Activated naive CD4-positive, alpha-beta T cell treated with anti-CD3 and anti-CD28 coated beads, Interleukin-2, amount 10 ng/mL, durations not matched to agents 7 days and 5 days (primary cell): ENCODE measurements around the gene TTC39C.

Experiments
- CTCF ChIA-PET: fragments of 350-600 bp; sonication (Branson Sonifier 250); formaldehyde crosslinking; loops from one replicate; lab custom pipeline; 2021; ENCODE audit warnings: antibody characterized with exemption; lab: Charles Lee
- DNase-seq: peaks from one replicate; pipeline ENCODE4 v3.0.0-alpha.2; 2020
- H3K27ac Mint-ChIP-seq: one replicate; pipeline ENCODE4 v1.8.0; 2021; ENCODE audit warnings: mild to moderate bottlenecking, moderate library complexity, mixed read lengths
- H3K27me3 Mint-ChIP-seq: one replicate; pipeline ENCODE4 v1.8.0; 2021; ENCODE audit warnings: mild to moderate bottlenecking, mixed read lengths
- H3K36me3 Mint-ChIP-seq: one replicate; pipeline ENCODE4 v1.8.0; 2021; ENCODE audit warnings: mixed read lengths
- H3K4me1 Mint-ChIP-seq: one replicate; pipeline ENCODE4 v1.8.0; 2021; ENCODE audit warnings: mixed read lengths
- H3K4me3 Mint-ChIP-seq: one replicate; pipeline ENCODE4 v1.8.0; 2021; ENCODE audit warnings: mild to moderate bottlenecking, moderate library complexity, mixed read lengths
- H3K9me3 Mint-ChIP-seq: one replicate; pipeline ENCODE4 v1.8.0; 2021; ENCODE audit warnings: mixed read lengths

TTC39C gene

DNA sequence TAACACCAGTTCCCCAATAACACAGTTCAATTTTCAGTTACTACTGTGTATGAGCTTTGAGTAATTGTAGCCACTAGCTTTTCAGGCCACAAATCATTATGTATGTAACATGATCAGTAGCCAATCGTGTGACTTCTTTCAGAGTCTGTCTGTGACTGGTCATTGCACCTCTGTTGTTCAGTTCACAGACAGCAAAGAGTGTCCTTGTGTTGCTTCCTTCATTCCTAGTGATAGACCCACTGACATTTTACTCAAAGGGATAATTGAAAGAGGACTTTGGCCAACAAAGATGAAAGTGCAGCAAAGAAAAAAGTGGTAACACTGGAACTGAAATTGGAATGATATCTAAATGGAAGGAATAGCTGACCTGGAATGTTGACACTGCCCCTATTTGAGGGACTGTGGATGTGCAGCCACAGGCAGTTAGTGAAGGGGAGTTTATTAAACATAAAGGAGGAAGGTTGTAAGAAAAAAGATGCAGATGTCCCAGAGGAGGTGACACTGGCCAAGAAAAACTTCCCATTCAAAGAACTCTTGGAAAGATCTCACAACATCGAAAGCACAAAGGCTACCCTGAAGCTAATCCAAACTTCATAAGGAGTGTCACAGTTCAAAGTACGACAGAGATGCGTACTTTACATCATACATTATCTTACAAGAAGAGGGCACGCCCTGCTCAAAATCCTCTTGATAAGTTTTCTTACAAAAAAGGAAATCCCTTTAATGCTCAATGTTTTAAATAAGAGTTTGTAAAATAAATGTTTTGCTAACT is 19.3 kb downstream of the TTC39C start:
- Mint-ChIP-seq H3K36me3 (peaks cover 34% of the 10 kb centered on the region), H3K4me3 (no peak overlapping the region), H3K9me3 (no peaks in the 10 kb centered on the region), H3K27ac (no peak overlapping the region), H3K27me3 (no peaks in the 10 kb centered on the region), H3K4me1 (peaks cover 60% of the 10 kb centered on the region)
- CTCF ChIA-PET: no interaction called here
- DNase-seq: no peak

GRCh38 chr18:24035316-24035715 is 20.8 kb downstream of the TTC39C start:
- peaks cover 41% of the 10 kb centered on the region for H3K36me3 Mint-ChIP-seq
- H3K27ac Mint-ChIP-seq: no peak overlapping the region
- H3K9me3 Mint-ChIP-seq: no peaks in the 10 kb centered on the region
- H3K27me3 Mint-ChIP-seq: no peaks in the 10 kb centered on the region
- no peak for DNase-seq
- CTCF ChIA-PET: no interaction called here
- no peak overlapping the region for H3K4me3 Mint-ChIP-seq
- peaks cover 58% of the 10 kb centered on the region for H3K4me1 Mint-ChIP-seq

DNA sequence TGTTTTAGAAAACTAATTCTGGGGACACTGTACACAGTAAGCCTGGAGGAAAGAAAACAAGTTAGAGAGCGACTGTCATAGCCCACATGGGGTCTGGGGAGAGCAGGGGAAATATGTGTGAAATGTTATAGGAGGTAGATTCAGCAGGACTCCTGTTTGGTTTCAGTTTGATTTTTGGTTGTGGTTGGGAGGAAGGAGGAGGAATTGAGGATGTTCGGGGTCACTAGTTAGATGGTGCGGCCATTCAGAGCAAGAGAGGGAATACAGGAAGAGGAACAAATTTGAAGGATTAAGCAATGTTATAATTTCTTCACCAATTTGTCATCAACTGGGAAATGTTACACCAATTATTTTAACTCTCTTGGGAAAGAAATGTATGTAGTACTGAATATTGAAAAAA is 25.1 kb downstream of the TTC39C start:
- Mint-ChIP-seq H3K4me1 (peaks cover 49% of the 10 kb centered on the region), H3K36me3 (peaks cover 30% of the 10 kb centered on the region), H3K9me3 (no peaks in the 10 kb centered on the region), H3K27ac (peak overlapping the region; percentile 49), H3K4me3 (no peak overlapping the region), H3K27me3 (no peaks in the 10 kb centered on the region)
- DNase-seq: no peak
- CTCF ChIA-PET: no interaction called here

GRCh38 chr18:24041691-24042090 is 27.1 kb downstream of the TTC39C start:
- CTCF ChIA-PET: interaction anchor here (1.0 to 1.4 kb wide), 2 partner anchors 12 to 123 kb away, joined by 3 to 5 read pairs; no protein-coding TSS in a partner anchor
- Mint-ChIP-seq H3K27ac (no peak overlapping the region), H3K4me1 (peaks cover 46% of the 10 kb centered on the region), H3K9me3 (no peaks in the 10 kb centered on the region), H3K27me3 (no peaks in the 10 kb centered on the region), H3K4me3 (no peak overlapping the region), H3K36me3 (peaks cover 28% of the 10 kb centered on the region)
- no peak for DNase-seq

- DNase-seq: no peak
- Mint-ChIP-seq H3K9me3 (no peaks in the 10 kb centered on the region), H3K4me1 (peaks cover 38% of the 10 kb centered on the region), H3K27me3 (no peaks in the 10 kb centered on the region), H3K27ac (no peak overlapping the region), H3K4me3 (no peak overlapping the region), H3K36me3 (peaks cover 25% of the 10 kb centered on the region)
- CTCF ChIA-PET: no interaction called here
Measured at GRCh38 chr18:24043403-24043802, 28.8 kb downstream of the TTC39C start.

DNA sequence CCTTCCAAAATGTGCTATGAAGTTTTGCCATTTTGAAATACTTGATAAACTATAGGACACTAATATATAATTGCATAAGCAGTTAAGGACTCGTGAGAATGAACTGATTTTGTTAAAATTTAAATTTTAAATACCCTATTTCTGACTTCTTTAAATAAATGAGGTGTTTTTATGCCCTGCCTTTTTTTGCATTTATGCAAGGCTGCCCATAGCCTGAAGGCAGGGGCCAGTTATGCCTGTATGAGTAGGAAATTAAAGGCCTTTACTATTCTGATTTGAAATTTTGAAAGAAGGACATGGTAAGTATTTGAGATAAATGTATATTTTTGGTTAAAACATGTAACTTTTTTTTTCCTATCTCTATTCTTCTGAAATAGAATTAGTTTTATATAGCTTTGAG is 33.7 kb downstream of the TTC39C start:
- no peak for DNase-seq
- H3K4me3 Mint-ChIP-seq: no peak overlapping the region
- peaks cover 56% of the 10 kb centered on the region for H3K4me1 Mint-ChIP-seq
- peaks cover 37% of the 10 kb centered on the region for H3K36me3 Mint-ChIP-seq
- CTCF ChIA-PET: no interaction called here
- no peaks in the 10 kb centered on the region for H3K27me3 Mint-ChIP-seq
- H3K27ac Mint-ChIP-seq: no peak overlapping the region
- H3K9me3 Mint-ChIP-seq: no peaks in the 10 kb centered on the region

DNA sequence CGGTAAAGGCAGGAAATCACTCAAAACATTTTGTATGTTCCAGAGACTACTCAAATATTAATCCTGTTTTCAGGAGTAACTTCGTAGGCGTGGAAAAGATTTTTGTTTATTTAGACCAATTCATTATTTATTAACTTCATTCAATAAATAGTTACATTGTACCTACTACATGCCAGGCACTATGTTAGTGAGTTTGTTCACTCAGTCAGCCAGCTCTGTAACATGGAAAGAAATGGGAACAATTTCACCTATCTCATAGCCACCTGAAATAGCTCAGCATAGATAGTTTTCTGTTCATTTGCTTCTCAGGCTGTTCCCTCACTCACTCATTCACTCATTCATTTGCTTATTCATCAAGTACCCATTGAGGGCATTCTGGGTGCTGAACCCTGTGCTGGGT is 34.6 kb downstream of the TTC39C start:
- peaks cover 32% of the 10 kb centered on the region for H3K36me3 Mint-ChIP-seq
- CTCF ChIA-PET: no interaction called here
- no peak overlapping the region for H3K27ac Mint-ChIP-seq
- H3K4me3 Mint-ChIP-seq: no peak overlapping the region
- H3K9me3 Mint-ChIP-seq: no peaks in the 10 kb centered on the region
- H3K27me3 Mint-ChIP-seq: no peaks in the 10 kb centered on the region
- peaks cover 57% of the 10 kb centered on the region for H3K4me1 Mint-ChIP-seq
- DNase-seq: no peak

DNA sequence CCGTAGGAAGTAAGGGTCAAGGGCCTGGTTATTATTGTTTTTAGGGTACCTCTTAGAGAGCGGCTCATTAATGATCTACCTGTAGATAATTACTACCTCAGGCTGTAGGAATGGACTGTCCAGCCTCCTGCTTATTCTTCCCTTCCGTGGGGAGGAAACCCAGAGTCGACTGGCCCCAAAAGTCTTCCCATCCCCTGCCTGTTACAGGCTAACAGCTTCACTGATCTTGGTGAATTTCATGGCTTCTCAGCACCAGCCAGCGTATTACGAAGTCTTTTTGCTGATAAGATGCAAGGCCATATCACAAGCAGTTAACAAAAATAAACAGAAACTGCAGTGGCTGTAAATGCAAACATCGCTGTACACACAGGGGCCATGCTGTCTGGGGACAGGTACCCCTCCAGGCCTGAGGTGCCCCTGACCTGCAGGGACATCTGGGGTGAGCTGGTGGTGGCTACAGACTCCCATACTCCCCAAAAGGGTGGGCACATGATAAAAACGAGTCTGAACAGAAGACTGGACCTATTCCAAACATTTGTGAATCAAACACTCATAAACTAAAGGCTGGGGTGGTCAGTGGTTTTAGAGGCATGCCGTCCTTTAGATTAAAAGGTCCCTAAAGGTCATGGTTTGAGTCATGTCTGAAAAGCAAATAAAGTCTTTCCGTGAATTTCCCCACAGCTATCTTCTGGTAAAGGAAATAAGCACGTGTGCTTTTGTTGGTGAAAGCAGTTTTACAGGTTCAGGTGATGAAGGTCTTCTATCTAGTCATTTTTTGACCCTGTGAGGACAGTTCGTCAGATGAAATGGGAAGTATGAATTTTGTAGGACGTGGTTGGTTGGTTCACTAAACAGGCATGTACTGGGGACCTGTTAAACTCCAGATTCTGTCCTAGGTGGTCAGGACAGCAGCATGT is 36.7 kb downstream of the TTC39C start:
- no peak overlapping the region for H3K27ac Mint-ChIP-seq
- H3K4me3 Mint-ChIP-seq: no peak overlapping the region
- H3K36me3 Mint-ChIP-seq: peaks cover 43% of the 10 kb centered on the region
- no peaks in the 10 kb centered on the region for H3K27me3 Mint-ChIP-seq
- H3K9me3 Mint-ChIP-seq: no peaks in the 10 kb centered on the region
- no peak for DNase-seq
- H3K4me1 Mint-ChIP-seq: peaks cover 71% of the 10 kb centered on the region
- CTCF ChIA-PET: no interaction called here

GRCh38 chr18:24052053-24052452 is 37.5 kb downstream of the TTC39C start:
- CTCF ChIA-PET: no interaction called here
- Mint-ChIP-seq H3K27ac (no peak overlapping the region), H3K4me1 (peaks cover 77% of the 10 kb centered on the region), H3K27me3 (no peaks in the 10 kb centered on the region), H3K36me3 (peaks cover 45% of the 10 kb centered on the region), H3K4me3 (no peak overlapping the region), H3K9me3 (no peaks in the 10 kb centered on the region)
- no peak for DNase-seq

GRCh38 chr18:24053211-24053610 is 38.7 kb downstream of the TTC39C start:
- CTCF ChIA-PET: interaction anchor here (1.0 to 1.3 kb wide), 2 partner anchors 15 to 23 kb away, joined by 3 to 5 read pairs; no protein-coding TSS in a partner anchor
- no peaks in the 10 kb centered on the region for H3K27me3 Mint-ChIP-seq
- H3K4me3 Mint-ChIP-seq: no peak overlapping the region
- no peaks in the 10 kb centered on the region for H3K9me3 Mint-ChIP-seq
- no peak for DNase-seq
- H3K36me3 Mint-ChIP-seq: peaks cover 53% of the 10 kb centered on the region
- H3K4me1 Mint-ChIP-seq: peaks cover 76% of the 10 kb centered on the region
- no peak overlapping the region for H3K27ac Mint-ChIP-seq

GRCh38 chr18:24054130-24054529 is 39.6 kb downstream of the TTC39C start:
- H3K27me3 Mint-ChIP-seq: no peaks in the 10 kb centered on the region
- no peak for DNase-seq
- no peak overlapping the region for H3K4me3 Mint-ChIP-seq
- peaks cover 73% of the 10 kb centered on the region for H3K4me1 Mint-ChIP-seq
- peak overlapping the region; percentile 19 for H3K27ac Mint-ChIP-seq
- CTCF ChIA-PET: interaction anchor here (1.0 kb wide), 1 partner anchor 22 kb away, joined by 5 read pairs; no protein-coding TSS in a partner anchor
- peaks cover 53% of the 10 kb centered on the region for H3K36me3 Mint-ChIP-seq
- no peaks in the 10 kb centered on the region for H3K9me3 Mint-ChIP-seq

- H3K9me3 Mint-ChIP-seq: no peaks in the 10 kb centered on the region
- H3K27me3 Mint-ChIP-seq: no peaks in the 10 kb centered on the region
- peak overlapping the region; percentile 70 for H3K27ac Mint-ChIP-seq
- CTCF ChIA-PET: interaction anchor here (2.3 kb wide), 1 partner anchor 21 kb away, joined by 7 read pairs; no protein-coding TSS in a partner anchor
- DNase-seq: no peak
- no peak overlapping the region for H3K4me3 Mint-ChIP-seq
- peaks cover 49% of the 10 kb centered on the region for H3K36me3 Mint-ChIP-seq
- peaks cover 74% of the 10 kb centered on the region for H3K4me1 Mint-ChIP-seq
Measured at GRCh38 chr18:24055009-24055804, 40.7 kb downstream of the TTC39C start.

DNA sequence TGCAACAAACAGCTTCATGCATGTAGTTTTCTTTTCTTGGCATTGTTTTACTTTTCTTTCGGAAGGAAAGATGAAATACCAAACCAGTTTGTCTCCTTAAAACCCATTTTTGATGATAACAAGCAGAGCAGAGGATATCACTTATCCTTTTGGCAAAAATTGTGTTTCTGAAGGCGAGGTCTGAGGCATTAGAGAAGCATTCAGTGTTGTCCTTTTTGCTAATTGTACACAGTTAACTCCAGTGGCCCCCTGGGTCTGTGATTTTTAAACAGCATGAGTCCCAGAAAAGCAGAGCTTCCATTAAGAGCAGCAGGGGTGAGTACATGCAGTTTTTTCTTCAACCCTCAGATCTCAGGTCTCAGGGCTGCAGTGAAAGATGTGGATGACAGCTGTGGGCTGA is 41.3 kb downstream of the TTC39C start:
- H3K9me3 Mint-ChIP-seq: no peaks in the 10 kb centered on the region
- CTCF ChIA-PET: interaction anchor here (2.3 kb wide), 1 partner anchor 21 kb away, joined by 7 read pairs; no protein-coding TSS in a partner anchor
- peak overlapping the region; percentile 22 for H3K27ac Mint-ChIP-seq
- DNase-seq: no peak
- no peak overlapping the region for H3K4me3 Mint-ChIP-seq
- H3K4me1 Mint-ChIP-seq: peaks cover 69% of the 10 kb centered on the region
- H3K36me3 Mint-ChIP-seq: peaks cover 48% of the 10 kb centered on the region
- no peaks in the 10 kb centered on the region for H3K27me3 Mint-ChIP-seq

DNA sequence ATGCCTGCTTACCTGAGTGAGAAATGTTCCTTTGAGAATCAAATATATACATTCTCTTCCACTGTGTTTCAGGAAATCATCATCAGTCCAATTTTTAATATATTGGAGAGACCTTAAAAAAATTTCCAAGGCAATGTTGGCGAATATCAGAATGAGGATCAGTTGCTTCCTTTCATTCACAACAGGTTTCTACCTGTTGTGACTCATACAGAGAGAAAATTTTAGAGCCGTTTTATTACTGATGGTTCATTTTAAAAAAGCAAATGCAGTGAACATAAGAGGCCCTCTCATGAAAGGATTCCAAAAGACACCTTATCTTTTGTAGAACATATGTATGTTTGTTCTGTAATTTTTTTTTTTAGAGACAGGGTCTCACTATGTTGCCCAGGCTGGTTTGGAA is 42.0 kb downstream of the TTC39C start:
- peaks cover 65% of the 10 kb centered on the region for H3K4me1 Mint-ChIP-seq
- H3K4me3 Mint-ChIP-seq: no peak overlapping the region
- H3K9me3 Mint-ChIP-seq: no peaks in the 10 kb centered on the region
- H3K36me3 Mint-ChIP-seq: peaks cover 46% of the 10 kb centered on the region
- H3K27me3 Mint-ChIP-seq: no peaks in the 10 kb centered on the region
- CTCF ChIA-PET: interaction anchor here (0.7 to 2.3 kb wide), 2 partner anchors 20 to 87 kb away, joined by 3 to 7 read pairs; no protein-coding TSS in a partner anchor
- DNase-seq: no peak
- no peak overlapping the region for H3K27ac Mint-ChIP-seq
